ENCODE measurements around the gene MAP3K1. TPM values are rescaled to one million over a fixed set of nuclear protein-coding genes. Genes with fewer than 3 reads are reported as not detected.

The MAP3K1 gene
- total and polyA plus RNA-seq, 9 of the 15 experiments (the other 6 are each of a cell fraction or from before 2014, with no cell fraction given): 3.9 to 13.9 (median 7.5) TPM

DNA sequence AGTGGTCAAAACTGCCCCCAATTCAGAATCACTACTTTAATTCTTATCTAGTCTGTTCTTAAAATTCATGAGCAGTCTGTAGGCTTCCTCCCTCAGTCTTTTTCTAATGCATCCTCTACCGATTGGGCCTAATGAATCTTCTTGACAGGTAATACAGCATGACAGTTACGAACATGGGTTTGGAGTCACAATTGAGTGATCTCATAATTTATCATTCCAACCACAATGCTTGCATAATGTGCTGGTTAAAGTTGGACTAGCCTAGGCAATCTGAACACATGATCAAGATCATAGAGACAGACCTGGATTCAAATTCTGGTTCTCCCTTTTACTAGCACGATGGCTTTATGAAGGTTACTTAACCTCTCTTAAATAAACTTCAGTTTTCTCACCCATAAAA lies 61.0 kb downstream of the MAP3K1 start (continued):
- TF ChIP-seq, protein P1, sequence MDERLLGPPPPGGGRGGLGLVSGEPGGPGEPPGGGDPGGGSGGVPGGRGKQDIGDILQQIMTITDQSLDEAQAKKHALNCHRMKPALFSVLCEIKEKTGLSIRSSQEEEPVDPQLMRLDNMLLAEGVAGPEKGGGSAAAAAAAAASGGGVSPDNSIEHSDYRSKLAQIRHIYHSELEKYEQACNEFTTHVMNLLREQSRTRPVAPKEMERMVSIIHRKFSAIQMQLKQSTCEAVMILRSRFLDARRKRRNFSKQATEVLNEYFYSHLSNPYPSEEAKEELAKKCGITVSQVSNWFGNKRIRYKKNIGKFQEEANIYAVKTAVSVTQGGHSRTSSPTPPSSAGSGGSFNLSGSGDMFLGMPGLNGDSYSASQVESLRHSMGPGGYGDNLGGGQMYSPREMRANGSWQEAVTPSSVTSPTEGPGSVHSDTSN (CRISPR knock-in tag; IDR thresholded peaks at IDR 0.05; ENCODE audit: low read depth): no peak
- TF ChIP-seq, protein P1 (tag; conservative IDR thresholded peaks at IDR 0.05; ENCODE audit: low read depth): peak; percentile 75

DNA sequence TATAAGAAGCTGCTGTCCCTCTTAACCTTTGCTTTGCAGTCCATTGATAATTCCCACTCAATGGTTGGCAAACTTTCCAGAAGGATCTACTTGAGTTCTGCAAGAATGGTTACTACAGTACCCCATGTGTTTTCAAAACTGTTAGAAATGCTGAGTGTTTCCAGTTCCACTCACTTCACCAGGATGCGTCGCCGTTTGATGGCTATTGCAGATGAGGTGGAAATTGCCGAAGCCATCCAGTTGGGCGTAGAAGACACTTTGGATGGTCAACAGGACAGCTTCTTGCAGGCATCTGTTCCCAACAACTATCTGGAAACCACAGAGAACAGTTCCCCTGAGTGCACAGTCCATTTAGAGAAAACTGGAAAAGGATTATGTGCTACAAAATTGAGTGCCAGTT lies 66.2 kb downstream of the MAP3K1 start:
- WGBS (ENCODE audit: insufficient coverage, low coverage, missing lambda C conversion rate): 97% methylated on average over 5 of the region's 5 CpGs
- TF ChIP-seq ZZZ3 (IDR thresholded peaks at IDR 0.05) (no peak), RBM14 (IDR thresholded peaks at IDR 0.05; ENCODE audit: borderline replicate concordance, insufficient read depth, low read depth, low read length) (no peak), BRCA1 (IDR thresholded peaks at IDR 0.05) (no peak), BRCA1 (CRISPR knock-in tag; IDR thresholded peaks at IDR 0.05) (no peak), KAT7 (CRISPR knock-in tag; IDR thresholded peaks at IDR 0.05; ENCODE audit: borderline replicate concordance) (no peak), ZNF316 (IDR thresholded peaks at IDR 0.05) (no peak)
- TF ChIP-seq, protein P2, sequence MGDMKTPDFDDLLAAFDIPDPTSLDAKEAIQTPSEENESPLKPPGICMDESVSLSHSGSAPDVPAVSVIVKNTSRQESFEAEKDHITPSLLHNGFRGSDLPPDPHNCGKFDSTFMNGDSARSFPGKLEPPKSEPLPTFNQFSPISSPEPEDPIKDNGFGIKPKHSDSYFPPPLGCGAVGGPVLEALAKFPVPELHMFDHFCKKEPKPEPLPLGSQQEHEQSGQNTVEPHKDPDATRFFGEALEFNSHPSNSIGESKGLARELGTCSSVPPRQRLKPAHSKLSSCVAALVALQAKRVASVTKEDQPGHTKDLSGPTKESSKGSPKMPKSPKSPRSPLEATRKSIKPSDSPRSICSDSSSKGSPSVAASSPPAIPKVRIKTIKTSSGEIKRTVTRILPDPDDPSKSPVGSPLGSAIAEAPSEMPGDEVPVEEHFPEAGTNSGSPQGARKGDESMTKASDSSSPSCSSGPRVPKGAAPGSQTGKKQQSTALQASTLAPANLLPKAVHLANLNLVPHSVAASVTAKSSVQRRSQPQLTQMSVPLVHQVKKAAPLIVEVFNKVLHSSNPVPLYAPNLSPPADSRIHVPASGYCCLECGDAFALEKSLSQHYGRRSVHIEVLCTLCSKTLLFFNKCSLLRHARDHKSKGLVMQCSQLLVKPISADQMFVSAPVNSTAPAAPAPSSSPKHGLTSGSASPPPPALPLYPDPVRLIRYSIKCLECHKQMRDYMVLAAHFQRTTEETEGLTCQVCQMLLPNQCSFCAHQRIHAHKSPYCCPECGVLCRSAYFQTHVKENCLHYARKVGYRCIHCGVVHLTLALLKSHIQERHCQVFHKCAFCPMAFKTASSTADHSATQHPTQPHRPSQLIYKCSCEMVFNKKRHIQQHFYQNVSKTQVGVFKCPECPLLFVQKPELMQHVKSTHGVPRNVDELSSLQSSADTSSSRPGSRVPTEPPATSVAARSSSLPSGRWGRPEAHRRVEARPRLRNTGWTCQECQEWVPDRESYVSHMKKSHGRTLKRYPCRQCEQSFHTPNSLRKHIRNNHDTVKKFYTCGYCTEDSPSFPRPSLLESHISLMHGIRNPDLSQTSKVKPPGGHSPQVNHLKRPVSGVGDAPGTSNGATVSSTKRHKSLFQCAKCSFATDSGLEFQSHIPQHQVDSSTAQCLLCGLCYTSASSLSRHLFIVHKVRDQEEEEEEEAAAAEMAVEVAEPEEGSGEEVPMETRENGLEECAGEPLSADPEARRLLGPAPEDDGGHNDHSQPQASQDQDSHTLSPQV (IDR thresholded peaks at IDR 0.05): no peak
- TF ChIP-seq, protein P3, sequence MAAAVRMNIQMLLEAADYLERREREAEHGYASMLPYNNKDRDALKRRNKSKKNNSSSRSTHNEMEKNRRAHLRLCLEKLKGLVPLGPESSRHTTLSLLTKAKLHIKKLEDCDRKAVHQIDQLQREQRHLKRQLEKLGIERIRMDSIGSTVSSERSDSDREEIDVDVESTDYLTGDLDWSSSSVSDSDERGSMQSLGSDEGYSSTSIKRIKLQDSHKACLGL (CRISPR knock-in tag; IDR thresholded peaks at IDR 0.05; ENCODE audit: borderline replicate concordance, poor library complexity, severe bottlenecking): no peak
- TF ChIP-seq, protein P4, sequence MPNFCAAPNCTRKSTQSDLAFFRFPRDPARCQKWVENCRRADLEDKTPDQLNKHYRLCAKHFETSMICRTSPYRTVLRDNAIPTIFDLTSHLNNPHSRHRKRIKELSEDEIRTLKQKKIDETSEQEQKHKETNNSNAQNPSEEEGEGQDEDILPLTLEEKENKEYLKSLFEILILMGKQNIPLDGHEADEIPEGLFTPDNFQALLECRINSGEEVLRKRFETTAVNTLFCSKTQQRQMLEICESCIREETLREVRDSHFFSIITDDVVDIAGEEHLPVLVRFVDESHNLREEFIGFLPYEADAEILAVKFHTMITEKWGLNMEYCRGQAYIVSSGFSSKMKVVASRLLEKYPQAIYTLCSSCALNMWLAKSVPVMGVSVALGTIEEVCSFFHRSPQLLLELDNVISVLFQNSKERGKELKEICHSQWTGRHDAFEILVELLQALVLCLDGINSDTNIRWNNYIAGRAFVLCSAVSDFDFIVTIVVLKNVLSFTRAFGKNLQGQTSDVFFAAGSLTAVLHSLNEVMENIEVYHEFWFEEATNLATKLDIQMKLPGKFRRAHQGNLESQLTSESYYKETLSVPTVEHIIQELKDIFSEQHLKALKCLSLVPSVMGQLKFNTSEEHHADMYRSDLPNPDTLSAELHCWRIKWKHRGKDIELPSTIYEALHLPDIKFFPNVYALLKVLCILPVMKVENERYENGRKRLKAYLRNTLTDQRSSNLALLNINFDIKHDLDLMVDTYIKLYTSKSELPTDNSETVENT (CRISPR knock-in tag; IDR thresholded peaks at IDR 0.05): no peak

More for the DNA sequence above, 66.2 kb downstream of the MAP3K1 start:
- in situ Hi-C loops (cut with MboI): no loop called here
- ATAC-seq (no peak), DNase-seq (ENCODE audit: extremely low read depth in 1 of 4, low spot score in 3 of 4) (no peak), FAIRE-seq (no peak)
- Histone ChIP-seq H4K20me1 (replicated peaks; ENCODE audit: control insufficient read depth, insufficient read depth, low read length) (no peaks in the 10 kb centered on the region), H2AFZ (ENCODE audit: low read depth, low read length) (no peak overlapping the region), H3K9me3 (replicated peaks; ENCODE audit: control insufficient read depth, insufficient read depth, low read depth, low read length) (no peaks in the 10 kb centered on the region), H3K4me2 (ENCODE audit: insufficient read depth, low read length) (no peak overlapping the region), H3K36me3 (ENCODE audit: control insufficient read depth, insufficient read depth, low read length) (peaks cover 77% of the 10 kb centered on the region), H3K79me2 (ENCODE audit: control insufficient read depth, insufficient read depth, low read length) (no peaks in the 10 kb centered on the region), H3K9ac (ENCODE audit: insufficient read depth in 1 of 2, low read depth in 2 of 2, low read length in 2 of 2) (no peak overlapping the region), H3K4me3 (no peak overlapping the region), H3K27ac (ENCODE audit: extremely low read depth, low read depth, low read length) (no peak overlapping the region), H3K9me1 (ENCODE audit: control insufficient read depth, insufficient read depth, low read length) (no peaks in the 10 kb centered on the region), H3K4me1 (replicated peaks in 1 of 2; ENCODE audit: control insufficient read depth in 2 of 2, insufficient read depth in 2 of 2, low read length in 2 of 2) (no peaks in the 10 kb centered on the region; a peak in 1 of 5 replicates), H3K27me3 (ENCODE audit: control insufficient read depth in 2 of 2, insufficient read depth in 2 of 2, low read length in 2 of 2) (no peaks in the 10 kb centered on the region)
- ChIA-PET POLR2A (no interaction called here), CTCF (ENCODE audit: low intra/inter-chr PET ratio) (no interaction called here)
- intact Hi-C loops (cut with micrococcal nuclease): no loop called here
- no TSS peak for BruUV-seq (replicated peaks)
